Lung (tissue), 12 donors: ENCODE measurements around the gene ARL8A. TPM values are rescaled to one million over a fixed set of nuclear protein-coding genes. Genes with fewer than 3 reads are reported as not detected.
"Not testable (repeated sequence)": the region's sequence is repeated elsewhere in the genome, so short reads cannot be mapped to it uniquely, and the experiment has no call there.

Experiments
- ATAC-seq: fragments of 200-7000 bp; cut with Tn5 transposase; one replicate; pipeline ENCODE4 v1.9.1; 2020; ENCODE audit warnings: moderate number of reproducible peaks; ENCODE audit not compliant: insufficient read depth, low FRiP score
- DNase-seq, 3 donors: peaks; one replicate each; pipeline ENCODE4 v3.0.0-alpha.2; 2013 to 2017
- H3K27ac ChIP-seq, 2 donors: one replicate each; pipeline ENCODE4 v1.5.1; 2013; ENCODE audit warnings: mild to moderate bottlenecking in 2 of 2, moderate library complexity in 2 of 2, control low read depth in 1 of 2, inconsistent platforms in 1 of 2, low read depth in 1 of 2, low read length in 1 of 2
- H3K27me3 ChIP-seq, 3 donors: one replicate each; pipeline ENCODE4 v1.5.1; 2013; ENCODE audit warnings: low read length in 2 of 3; ENCODE audit not compliant: control insufficient read depth in 3 of 3, insufficient read depth in 3 of 3
- H3K36me3 ChIP-seq, 4 donors: one replicate each; pipeline ENCODE4 v1.5.1; 2013; ENCODE audit warnings: low read length in 4 of 4, mild to moderate bottlenecking in 1 of 4, moderate library complexity in 1 of 4; ENCODE audit not compliant: control insufficient read depth in 4 of 4, insufficient read depth in 4 of 4
- H3K4me1 ChIP-seq, 5 donors: one replicate each; pipeline ENCODE4 v1.5.1; 2013; ENCODE audit warnings: low read length in 5 of 5, mild to moderate bottlenecking in 2 of 5, moderate library complexity in 1 of 5; ENCODE audit not compliant: control insufficient read depth in 5 of 5, insufficient read depth in 5 of 5
- H3K4me3 ChIP-seq: one replicate; pipeline ENCODE4 v1.5.1; 2013; ENCODE audit warnings: mild to moderate bottlenecking, control low read depth, moderate library complexity
- H3K9ac ChIP-seq, 2 donors: one replicate each; pipeline ENCODE4 v1.5.1; 2013; ENCODE audit warnings: low read length in 2 of 2, control low read depth in 1 of 2; ENCODE audit not compliant: insufficient read depth in 1 of 2
- H3K9me3 ChIP-seq, 4 donors: one replicate each; pipeline ENCODE4 v1.5.1; 2013; ENCODE audit warnings: low read length in 3 of 4, mild to moderate bottlenecking in 1 of 4, moderate library complexity in 1 of 4; ENCODE audit not compliant: control insufficient read depth in 4 of 4, insufficient read depth in 3 of 4
- CTCF ChIP-seq: IDR thresholded peaks from 2 replicates; pipeline ENCODE4 v1.5.1; 2012; ENCODE audit warnings: mild to moderate bottlenecking; ENCODE audit errors: control extremely low read depth, extremely low read depth
- WGBS, 2 donors: extraction: QIAGEN DNeasy Blood & Tissue Kit; methylation state at CpG; one replicate each; pipeline ENCODE4 v1.1.7; 2013; 5-methylcytosine and 5-hydroxymethylcytosine counted together
- polyA plus RNA-seq, 2 donors: library from polyadenylated mRNA; stranded (reverse); fragments of 200-250 nt; gene quantifications; one replicate each; pipeline ENCODE4 v1.2.1, GENCODE V29; 2013
- total RNA-seq, 2 donors: library from RNA; depleted of rRNA in 1 of 2; stranded (reverse); fragments of >200 nt in 1 of 2; gene quantifications; one replicate each; pipeline ENCODE4 v1.2.1, GENCODE V29; 2014 to 2021
- donor health status: control.
- donor health status: control.
- donor health status: Bipolar disorder and iron deficiency.
- donor health status: healthy.
- donor health status: DM: yes; HTN: yes; CAD: no.

The ARL8A gene
- total and polyA plus RNA-seq, 4 donors = 27.8 to 82.0 (median 48.8) TPM

GRCh38 chr1:202149566-202149965, 5.0 kb upstream of the ARL8A start:
- TF ChIP-seq CTCF = no peak
- no peak overlapping the region for H3K4me3 ChIP-seq
- no peak for ATAC-seq
- peaks cover 0 to 5% (median 0%) of the 10 kb centered on the region in 5 donors for H3K4me1 ChIP-seq
- H3K27ac ChIP-seq = no peak overlapping the region
- WGBS, 2 donors = 88 to 89% methylated on average over 4 of the region's 4 CpGs
- H3K27me3 ChIP-seq = no peaks in the 10 kb centered on the region
- DNase-seq = no peak
- H3K36me3 ChIP-seq = peaks cover 0 to 3% (median 0%) of the 10 kb centered on the region in 4 donors
- no peaks in the 10 kb centered on the region for H3K9me3 ChIP-seq
- H3K9ac ChIP-seq = no peak overlapping the region

GRCh38 chr1:202148391-202148790, 3.9 kb upstream of the ARL8A start:
- WGBS, 2 donors = 79 to 87% methylated on average over 4 of the region's 4 CpGs
- no peak for TF ChIP-seq CTCF
- peaks cover 0 to 8% (median 0%) of the 10 kb centered on the region in 5 donors for H3K4me1 ChIP-seq
- H3K4me3 ChIP-seq = no peak overlapping the region
- H3K27me3 ChIP-seq = no peaks in the 10 kb centered on the region
- no peak for ATAC-seq
- no peak overlapping the region for H3K27ac ChIP-seq
- no peak for DNase-seq
- peaks cover 0 to 3% (median 0%) of the 10 kb centered on the region in 4 donors for H3K36me3 ChIP-seq
- no peaks in the 10 kb centered on the region for H3K9me3 ChIP-seq
- no peak overlapping the region for H3K9ac ChIP-seq

- whole genome bisulfite sequencing, 2 donors = 61 to 70% methylated on average over 3 of the region's 3 CpGs
- Histone ChIP-seq H3K27ac (no peak overlapping the region), H3K36me3 (no peaks in the 10 kb centered on the region), H3K9ac (no peak overlapping the region), H3K4me1 (peaks cover 0 to 18% (median 3%) of the 10 kb centered on the region in 5 donors), H3K27me3 (no peaks in the 10 kb centered on the region), H3K9me3 (no peaks in the 10 kb centered on the region), H3K4me3 (no peak overlapping the region)
- ATAC-seq = no peak
- DNase-seq = no peak
- no peak for TF ChIP-seq CTCF
These were observed 2.5 kb upstream of the ARL8A start for GRCh38 chr1:202146993-202147392.

GRCh38 chr1:202146279-202146678, 1.7 kb upstream of the ARL8A start:
- TF ChIP-seq CTCF = no peak
- no peaks in the 10 kb centered on the region for H3K27me3 ChIP-seq
- ATAC-seq (no peak), DNase-seq (no peak)
- WGBS, 2 donors = 92 to 94% methylated on average over 5 of the region's 5 CpGs
- H3K9ac ChIP-seq = no peak overlapping the region
- H3K36me3 ChIP-seq = no peaks in the 10 kb centered on the region
- no peak overlapping the region for H3K27ac ChIP-seq
- no peaks in the 10 kb centered on the region for H3K9me3 ChIP-seq
- H3K4me3 ChIP-seq = no peak overlapping the region
- H3K4me1 ChIP-seq = peaks cover 0 to 18% (median 3%) of the 10 kb centered on the region in 5 donors

- ATAC-seq, H3K36me3 ChIP-seq, H3K27ac ChIP-seq, H3K9me3 ChIP-seq, H3K9ac ChIP-seq, DNase-seq, H3K4me3 ChIP-seq, H3K27me3 ChIP-seq: not testable (repeated sequence)
- WGBS, 2 donors = 94 to 95% methylated on average over 8 of the region's 8 CpGs
- H3K4me1 ChIP-seq = peaks cover 0 to 18% (median 3%) of the 10 kb centered on the region in 5 donors
These were observed 1.2 kb upstream of the ARL8A start for GRCh38 chr1:202145744-202146140.
